Measurements from ENCODE around the gene ZNF385A. TPM values are rescaled to one million over a fixed set of nuclear protein-coding genes. Genes with fewer than 3 reads are reported as not detected.

Gene ZNF385A
- polyA plus RNA-seq, 6 donors from 2014 or later: 6.1 to 18.2 (median 10.5) TPM

- H3K27ac Mint-ChIP-seq: peak overlapping the region in 1 of 6 donors; percentile 70
- H3K36me3 Mint-ChIP-seq: peaks cover 0 to 3% of the 10 kb centered on the region in 2 donors
- peaks cover 41 to 49% (median 45%) of the 10 kb centered on the region in 3 donors for H3K4me1 Mint-ChIP-seq
- ATAC-seq (ENCODE audit: low read depth in 2 of 2) (peak in 1 of 2 donors; percentile 17), DNase-seq (peak; percentile 39)
- no peaks in the 10 kb centered on the region for H3K27me3 Mint-ChIP-seq
- peak overlapping the region in 6 of 8 donors; percentile 26 to 80 (median 48) for H3K4me3 Mint-ChIP-seq
- no peaks in the 10 kb centered on the region for H3K9me3 Mint-ChIP-seq
Observed at GRCh38 chr12:54394281-54394719, 9.8 kb upstream of the ZNF385A start.

- no peak for ATAC-seq (ENCODE audit: low read depth in 2 of 2)
- Mint-ChIP-seq H3K4me3 (peak overlapping the region in 5 of 8 donors; percentile 26 to 80 (median 53)), H3K27ac (peak overlapping the region in 2 of 6 donors; percentile 69 to 70), H3K4me1 (peaks cover 43 to 55% (median 47%) of the 10 kb centered on the region in 3 donors), H3K36me3 (no peaks in the 10 kb centered on the region), H3K27me3 (no peaks in the 10 kb centered on the region), H3K9me3 (no peaks in the 10 kb centered on the region)
- DNase-seq: no peak
Observed at GRCh38 chr12:54393743-54394142, 9.2 kb upstream of the ZNF385A start.

- ATAC-seq (ENCODE audit: low read depth in 2 of 2) (no peak), DNase-seq (no peak)
- no peaks in the 10 kb centered on the region for H3K9me3 Mint-ChIP-seq
- peak overlapping the region in 3 of 8 donors; percentile 12 to 84 (median 26) for H3K4me3 Mint-ChIP-seq
- H3K4me1 Mint-ChIP-seq: peaks cover 49 to 60% (median 52%) of the 10 kb centered on the region in 3 donors
- H3K36me3 Mint-ChIP-seq: no peaks in the 10 kb centered on the region
- H3K27me3 Mint-ChIP-seq: no peaks in the 10 kb centered on the region
- H3K27ac Mint-ChIP-seq: peak overlapping the region in 1 of 6 donors; percentile 69
Observed at GRCh38 chr12:54393207-54393609, 8.7 kb upstream of the ZNF385A start.

GRCh38 chr12:54392485-54393206, 8.1 kb upstream of the ZNF385A start:
- no peaks in the 10 kb centered on the region for H3K27me3 Mint-ChIP-seq
- no peak for ATAC-seq (ENCODE audit: low read depth in 2 of 2)
- no peak for DNase-seq
- H3K9me3 Mint-ChIP-seq: no peaks in the 10 kb centered on the region
- H3K4me1 Mint-ChIP-seq: peaks cover 52 to 66% (median 58%) of the 10 kb centered on the region in 3 donors
- peak overlapping the region; percentile 26 to 96 (median 66) for H3K4me3 Mint-ChIP-seq
- no peaks in the 10 kb centered on the region for H3K36me3 Mint-ChIP-seq
- H3K27ac Mint-ChIP-seq: no peak overlapping the region

- DNase-seq (peak; percentile 73), ATAC-seq (ENCODE audit: low read depth in 2 of 2) (peak; percentile 87 to 89)
- Mint-ChIP-seq H3K27me3 (no peaks in the 10 kb centered on the region), H3K9me3 (no peaks in the 10 kb centered on the region), H3K4me1 (peaks cover 60 to 80% (median 72%) of the 10 kb centered on the region in 3 donors), H3K27ac (peak overlapping the region in 3 of 6 donors; percentile 13 to 70 (median 65)), H3K36me3 (no peaks in the 10 kb centered on the region), H3K4me3 (peak overlapping the region; percentile 68 to 97 (median 92))
Observed at GRCh38 chr12:54390668-54391551, 6.4 kb upstream of the ZNF385A start.

- no peaks in the 10 kb centered on the region for H3K27me3 Mint-ChIP-seq
- no peak for DNase-seq
- peak overlapping the region; percentile 68 to 97 (median 89) for H3K4me3 Mint-ChIP-seq
- H3K4me1 Mint-ChIP-seq: peaks cover 64 to 87% (median 79%) of the 10 kb centered on the region in 3 donors
- peak overlapping the region in 2 of 6 donors; percentile 13 to 85 for H3K27ac Mint-ChIP-seq
- H3K9me3 Mint-ChIP-seq: no peaks in the 10 kb centered on the region
- no peaks in the 10 kb centered on the region for H3K36me3 Mint-ChIP-seq
- ATAC-seq (ENCODE audit: low read depth in 2 of 2): no peak
Observed at GRCh38 chr12:54390176-54390667, 5.7 kb upstream of the ZNF385A start.

- Mint-ChIP-seq H3K36me3 (no peaks in the 10 kb centered on the region), H3K27ac (peak overlapping the region in 5 of 6 donors; percentile 13 to 85 (median 18)), H3K9me3 (no peaks in the 10 kb centered on the region), H3K27me3 (no peaks in the 10 kb centered on the region), H3K4me1 (peaks cover 69 to 91% (median 84%) of the 10 kb centered on the region in 3 donors), H3K4me3 (peak overlapping the region; percentile 68 to 97 (median 89))
- ATAC-seq (ENCODE audit: low read depth in 2 of 2): no peak
- DNase-seq: no peak
Observed at GRCh38 chr12:54389607-54390175, 5.2 kb upstream of the ZNF385A start.

- Mint-ChIP-seq H3K27ac (peak overlapping the region in 2 of 6 donors; percentile 69 to 71), H3K9me3 (no peaks in the 10 kb centered on the region), H3K27me3 (no peaks in the 10 kb centered on the region), H3K36me3 (no peaks in the 10 kb centered on the region), H3K4me1 (peaks cover 74 to 91% (median 88%) of the 10 kb centered on the region in 3 donors), H3K4me3 (peak overlapping the region; percentile 42 to 97 (median 82))
- ATAC-seq (ENCODE audit: low read depth in 2 of 2): no peak
- DNase-seq: no peak
Observed at GRCh38 chr12:54389134-54389508, 4.6 kb upstream of the ZNF385A start.

GRCh38 chr12:54388237-54389133, 4.0 kb upstream of the ZNF385A start:
- Mint-ChIP-seq H3K4me1 (peaks cover 74 to 91% (median 88%) of the 10 kb centered on the region in 3 donors), H3K9me3 (no peaks in the 10 kb centered on the region), H3K4me3 (peak overlapping the region in 5 of 8 donors; percentile 33 to 84 (median 69)), H3K27ac (peak overlapping the region; percentile 18 to 91 (median 68)), H3K36me3 (no peaks in the 10 kb centered on the region), H3K27me3 (no peaks in the 10 kb centered on the region)
- DNase-seq (no peak), ATAC-seq (ENCODE audit: low read depth in 2 of 2) (no peak)

GRCh38 chr12:54387114-54387467, 2.6 kb upstream of the ZNF385A start:
- Mint-ChIP-seq H3K36me3 (no peaks in the 10 kb centered on the region), H3K4me1 (peaks cover 74 to 89% (median 85%) of the 10 kb centered on the region in 3 donors), H3K4me3 (peak overlapping the region in 2 of 8 donors; percentile 30 to 59), H3K27ac (peak overlapping the region in 4 of 6 donors; percentile 27 to 72 (median 70)), H3K27me3 (no peaks in the 10 kb centered on the region), H3K9me3 (no peaks in the 10 kb centered on the region)
- DNase-seq (no peak), ATAC-seq (ENCODE audit: low read depth in 2 of 2) (no peak)

- DNase-seq: no peak
- H3K9me3 Mint-ChIP-seq: no peaks in the 10 kb centered on the region
- H3K27me3 Mint-ChIP-seq: no peaks in the 10 kb centered on the region
- ATAC-seq (ENCODE audit: low read depth in 2 of 2): no peak
- peaks cover 72 to 86% (median 84%) of the 10 kb centered on the region in 3 donors for H3K4me1 Mint-ChIP-seq
- H3K4me3 Mint-ChIP-seq: peak overlapping the region in 2 of 8 donors; percentile 2 to 79
- no peaks in the 10 kb centered on the region for H3K36me3 Mint-ChIP-seq
- H3K27ac Mint-ChIP-seq: peak overlapping the region in 5 of 6 donors; percentile 27 to 93 (median 72)
Observed at GRCh38 chr12:54386403-54387113, 2.0 kb upstream of the ZNF385A start.

Measured in naive B cell (primary cell).